Trophoblast cell (in vitro differentiated cells and primary cell): Measurements from ENCODE around the gene PNCK.

Experiments
- DNase-seq, 2 donors: peaks; one replicate each; pipeline ENCODE4 v3.0.0-alpha.2; 2016
- H2AFZ ChIP-seq: 2 replicates; pipeline ENCODE4 v1.6.1; 2013; ENCODE audit warnings: low read length, moderate library complexity, mild to moderate bottlenecking; ENCODE audit not compliant: insufficient read depth, poor library complexity
- H2AK5ac ChIP-seq: 2 replicates; pipeline ENCODE4 v1.6.1; 2013; ENCODE audit warnings: mild to moderate bottlenecking, low read length
- H2BK120ac ChIP-seq: 2 replicates; pipeline ENCODE4 v1.6.1; 2013; ENCODE audit warnings: low read length, mild to moderate bottlenecking, moderate library complexity; ENCODE audit not compliant: insufficient read depth, poor library complexity
- H2BK12ac ChIP-seq: 2 replicates; pipeline ENCODE4 v1.6.1; 2013; ENCODE audit warnings: mild to moderate bottlenecking, low read length, moderate library complexity
- H2BK5ac ChIP-seq: 2 replicates; pipeline ENCODE4 v1.6.1; 2013; ENCODE audit warnings: low read length, low read depth, moderate library complexity, mild to moderate bottlenecking; ENCODE audit not compliant: poor library complexity
- H3K14ac ChIP-seq: 2 replicates; pipeline ENCODE4 v1.6.1; 2013; ENCODE audit warnings: mild to moderate bottlenecking, low read length
- H3K18ac ChIP-seq: 2 replicates; pipeline ENCODE4 v1.6.1; 2013; ENCODE audit warnings: mild to moderate bottlenecking, low read length
- H3K23ac ChIP-seq: 2 replicates; pipeline ENCODE4 v1.6.1; 2013; ENCODE audit warnings: low read length
- H3K27ac ChIP-seq: 2 replicates; pipeline ENCODE4 v1.5.1; 2013; ENCODE audit warnings: low read depth, mild to moderate bottlenecking, inconsistent platforms, low read length, moderate library complexity
- H3K27me3 ChIP-seq: 2 replicates; pipeline ENCODE4 v1.6.1; 2013; ENCODE audit warnings: inconsistent platforms, mild to moderate bottlenecking, low read length, moderate library complexity; ENCODE audit not compliant: insufficient read depth
- H3K36me3 ChIP-seq, 2 experiments: 1 replicate in 1 of 2; 2 replicates in 1 of 2; pipeline ENCODE4 v1.6.1; 2013; ENCODE audit warnings: low read length in 2 of 2, mild to moderate bottlenecking in 2 of 2, moderate library complexity in 1 of 2; ENCODE audit not compliant: insufficient read depth in 2 of 2, control insufficient read depth in 1 of 2
- H3K4ac ChIP-seq: 2 replicates; pipeline ENCODE4 v1.6.1; 2013; ENCODE audit warnings: low read depth, mild to moderate bottlenecking, low read length, moderate library complexity
- H3K4me1 ChIP-seq, 2 experiments: 1 replicate in 1 of 2; 2 replicates in 1 of 2; pipeline ENCODE4 v1.6.1; 2013; ENCODE audit warnings: low read length in 2 of 2, mild to moderate bottlenecking in 2 of 2, moderate library complexity in 1 of 2; ENCODE audit not compliant: insufficient read depth in 2 of 2, control insufficient read depth in 1 of 2
- H3K4me2 ChIP-seq: 2 replicates; pipeline ENCODE4 v1.6.1; 2013; ENCODE audit warnings: inconsistent platforms, mild to moderate bottlenecking, low read length, moderate library complexity
- H3K4me3 ChIP-seq: 2 replicates; pipeline ENCODE4 v1.5.1; 2013; ENCODE audit warnings: mild to moderate bottlenecking, low read depth, low read length, inconsistent platforms
- H3K79me1 ChIP-seq: one replicate; pipeline ENCODE4 v1.6.1; 2013; ENCODE audit warnings: low read length
- H3K79me2 ChIP-seq: 2 replicates; pipeline ENCODE4 v1.6.1; 2013; ENCODE audit warnings: low read length, mild to moderate bottlenecking; ENCODE audit not compliant: control insufficient read depth, insufficient read depth, poor library complexity
- H3K9ac ChIP-seq: 2 replicates; pipeline ENCODE4 v1.6.1; 2013; ENCODE audit warnings: mild to moderate bottlenecking, low read length
- H3K9me3 ChIP-seq: 2 replicates; pipeline ENCODE4 v1.6.1; 2013; ENCODE audit warnings: low read depth, mild to moderate bottlenecking, control low read depth, inconsistent platforms, low read length; ENCODE audit not compliant: insufficient read depth
- H4K12ac ChIP-seq: 2 replicates; pipeline ENCODE4 v1.6.1; 2013; ENCODE audit warnings: low read depth, mild to moderate bottlenecking, low read length, moderate library complexity
- H4K8ac ChIP-seq: 2 replicates; pipeline ENCODE4 v1.6.1; 2013; ENCODE audit warnings: low read depth, mild to moderate bottlenecking, low read length, moderate library complexity
- H4K91ac ChIP-seq: one replicate; pipeline ENCODE4 v1.6.1; 2013; ENCODE audit warnings: low read depth, mild to moderate bottlenecking, low read length, moderate library complexity
- WGBS: extraction: QIAGEN DNeasy Blood & Tissue Kit; methylation state at CpG from one replicate; pipeline ENCODE4 v1.1.7; 2013; ENCODE audit warnings: missing lambda C conversion rate; ENCODE audit not compliant: insufficient read length, insufficient coverage; ENCODE audit errors: extremely low coverage; 5-methylcytosine and 5-hydroxymethylcytosine counted together

Gene PNCK

DNA sequence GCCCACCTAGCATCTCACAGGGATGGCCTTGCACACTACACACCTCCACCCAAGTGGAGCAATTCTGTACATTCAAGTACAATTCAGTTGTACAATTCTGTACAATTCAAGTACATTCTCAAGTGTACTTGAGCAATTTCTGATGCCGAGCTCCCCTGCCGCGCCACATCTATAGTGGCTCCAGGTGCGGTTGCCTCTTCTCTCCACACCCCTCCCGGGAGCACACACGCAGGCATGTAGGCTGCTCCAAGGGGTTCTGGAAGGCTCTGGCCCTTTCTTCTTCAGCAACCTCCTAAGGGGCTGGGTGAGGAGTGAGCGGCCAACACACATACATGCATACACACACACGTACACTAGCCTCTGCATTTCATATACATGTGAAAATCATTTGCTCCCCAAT is 45.5 kb downstream of the PNCK start:
- Histone ChIP-seq H3K4me2 (no peak overlapping the region), H2BK120ac (no peak overlapping the region), H2BK5ac (no peak overlapping the region)

DNA sequence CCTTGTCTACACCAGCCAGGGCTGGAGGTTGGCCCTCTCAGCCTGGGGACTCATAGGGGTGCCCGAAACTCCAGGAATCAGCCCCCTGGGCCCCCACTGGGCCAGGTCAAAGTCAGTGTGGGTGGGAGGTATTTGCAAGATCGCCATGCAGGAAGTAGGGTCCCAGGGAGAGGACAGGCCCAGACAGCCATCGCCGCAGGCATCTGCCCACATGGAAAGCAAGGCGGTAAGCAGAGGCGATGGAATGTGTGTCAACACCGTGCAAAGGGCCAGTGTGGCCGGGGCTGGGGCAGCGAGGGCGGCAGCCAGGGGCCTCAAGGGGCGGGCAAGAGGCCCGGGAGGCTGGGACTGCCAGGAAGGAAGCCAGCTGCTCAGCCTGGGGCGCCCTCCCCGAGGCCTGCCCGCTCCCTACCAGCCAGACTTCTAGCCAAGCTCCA is 45.9 kb downstream of the PNCK start:
- H3K14ac ChIP-seq, result no peak overlapping the region
- no peak overlapping the region for H2AK5ac ChIP-seq
- H3K18ac ChIP-seq, result no peak overlapping the region
- H3K36me3 ChIP-seq, result no peaks in the 10 kb centered on the region
- no peak overlapping the region for H3K4ac ChIP-seq
- no peak overlapping the region for H3K4me2 ChIP-seq
- H3K4me3 ChIP-seq, result no peak overlapping the region
- no peak overlapping the region for H2BK120ac ChIP-seq
- no peak overlapping the region for H4K91ac ChIP-seq
- no peak overlapping the region for H2BK5ac ChIP-seq
- H2BK12ac ChIP-seq, result no peak overlapping the region
- H3K9me3 ChIP-seq, result no peaks in the 10 kb centered on the region
- WGBS, result no CpG with 5 or more reads among the region's 15 CpGs
- no peak overlapping the region for H3K27ac ChIP-seq
- no peak overlapping the region for H3K23ac ChIP-seq
- DNase-seq, result peak; percentile 91 to 92
- H2AFZ ChIP-seq, result no peak overlapping the region
- H4K12ac ChIP-seq, result no peak overlapping the region
- no peaks in the 10 kb centered on the region for H3K4me1 ChIP-seq
- no peak overlapping the region for H4K8ac ChIP-seq
- H3K9ac ChIP-seq, result no peak overlapping the region
- H3K27me3 ChIP-seq, result no peaks in the 10 kb centered on the region
- no peaks in the 10 kb centered on the region for H3K79me1 ChIP-seq
- H3K79me2 ChIP-seq, result no peaks in the 10 kb centered on the region

More for the DNA sequence above, 45.5 kb downstream of the PNCK start:
- Histone ChIP-seq H3K18ac (no peak overlapping the region), H2AK5ac (no peak overlapping the region), H3K9ac (no peak overlapping the region), H3K23ac (no peak overlapping the region), H3K4me3 (no peak overlapping the region), H3K14ac (no peak overlapping the region), H4K91ac (no peak overlapping the region), H3K36me3 (no peaks in the 10 kb centered on the region), H2AFZ (no peak overlapping the region), H3K4me1 (no peaks in the 10 kb centered on the region), H4K8ac (no peak overlapping the region), H4K12ac (no peak overlapping the region), H3K27me3 (no peaks in the 10 kb centered on the region), H3K4ac (no peak overlapping the region), H3K79me1 (no peaks in the 10 kb centered on the region), H2BK12ac (no peak overlapping the region), H3K27ac (no peak overlapping the region), H3K79me2 (no peaks in the 10 kb centered on the region), H3K9me3 (no peaks in the 10 kb centered on the region)
- no peak for DNase-seq
- no CpG with 5 or more reads among the region's 8 CpGs for WGBS

DNA sequence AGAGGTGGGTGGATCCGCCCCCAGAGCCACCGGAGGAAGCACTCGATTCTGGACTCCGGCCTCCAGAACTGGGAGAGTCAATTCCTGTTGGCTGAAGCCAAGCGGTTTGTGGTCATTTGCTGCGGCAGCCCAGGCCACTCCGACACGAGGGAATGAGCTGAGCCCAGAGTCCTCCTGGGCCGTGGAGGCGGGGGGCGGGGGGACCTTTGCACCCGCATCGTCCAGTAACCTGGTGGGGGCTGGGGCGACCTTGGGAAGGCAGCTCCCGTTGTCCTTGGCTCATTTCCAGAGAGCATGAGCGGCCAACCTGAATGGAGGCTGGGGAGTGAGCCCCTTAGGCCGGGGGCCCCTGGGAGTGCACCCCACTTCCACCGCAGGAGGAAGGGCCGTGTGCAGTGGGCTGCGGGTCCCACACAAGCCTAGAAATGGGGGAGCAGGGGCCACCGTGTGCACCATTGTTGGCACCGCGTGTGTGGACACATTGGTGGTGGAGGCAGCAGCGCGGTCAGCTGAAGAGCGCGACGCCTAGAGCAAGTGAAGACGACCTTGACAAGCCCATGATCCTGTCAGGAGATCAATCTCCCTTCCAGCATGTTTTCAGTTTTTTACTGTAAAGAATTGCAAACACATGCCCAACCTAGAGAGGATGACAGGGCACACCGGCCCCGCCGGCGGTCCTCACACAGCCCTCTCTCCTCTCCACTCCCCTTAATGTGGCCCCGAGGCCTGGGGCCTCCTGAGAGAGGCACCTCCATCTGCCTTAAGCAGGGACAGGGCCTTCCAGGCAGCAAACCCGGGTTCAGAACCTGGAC is 46.5 kb downstream of the PNCK start:
- Histone ChIP-seq H3K27ac (no peak overlapping the region), H3K27me3 (no peaks in the 10 kb centered on the region), H2AFZ (no peak overlapping the region), H3K79me1 (no peaks in the 10 kb centered on the region), H2BK120ac (no peak overlapping the region), H2BK5ac (no peak overlapping the region), H2BK12ac (no peak overlapping the region), H3K36me3 (no peaks in the 10 kb centered on the region), H3K4me2 (no peak overlapping the region), H4K12ac (no peak overlapping the region), H4K8ac (no peak overlapping the region), H3K9me3 (no peaks in the 10 kb centered on the region), H3K14ac (no peak overlapping the region), H3K4me3 (no peak overlapping the region), H4K91ac (no peak overlapping the region), H3K9ac (no peak overlapping the region), H3K18ac (no peak overlapping the region), H3K4ac (no peak overlapping the region), H2AK5ac (no peak overlapping the region), H3K79me2 (no peaks in the 10 kb centered on the region), H3K4me1 (no peaks in the 10 kb centered on the region), H3K23ac (no peak overlapping the region)
- WGBS, result no CpG with 5 or more reads among the region's 35 CpGs
- DNase-seq, result peak; percentile 61 to 73

DNA sequence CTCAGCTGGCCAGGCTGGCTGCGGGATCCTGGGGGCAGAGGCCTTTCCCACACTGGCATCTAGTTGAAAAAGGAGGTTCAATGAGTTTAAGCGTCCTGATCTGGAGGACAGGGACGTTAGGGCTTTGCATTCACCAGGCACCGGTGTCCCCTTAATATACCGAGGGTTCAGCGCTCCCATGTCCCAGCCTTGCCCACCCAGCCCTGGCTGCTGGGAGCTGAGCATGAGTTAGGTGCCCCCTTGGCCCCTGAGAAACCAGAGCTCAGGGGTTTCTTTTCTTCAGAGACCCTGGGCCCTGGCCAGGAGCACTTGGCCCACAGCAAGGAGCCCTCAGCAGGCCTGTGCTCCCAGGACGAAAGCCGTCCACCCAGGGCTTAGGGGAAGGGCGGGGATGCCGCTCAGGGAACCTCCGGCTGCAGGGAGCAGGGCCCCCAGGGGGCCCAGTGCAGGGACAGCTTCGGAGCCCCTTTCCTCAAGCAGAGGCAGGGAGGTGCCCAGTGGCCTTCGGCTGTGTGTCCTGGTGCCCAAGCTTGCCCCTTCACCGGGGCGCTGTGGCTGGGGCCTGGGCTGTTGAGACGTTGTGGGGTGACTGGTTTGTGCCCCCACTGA is 47.5 kb downstream of the PNCK start:
- Histone ChIP-seq H4K8ac (no peak overlapping the region), H2AK5ac (no peak overlapping the region), H3K27me3 (no peaks in the 10 kb centered on the region), H3K4ac (no peak overlapping the region), H3K4me1 (no peaks in the 10 kb centered on the region), H3K14ac (no peak overlapping the region), H2AFZ (no peak overlapping the region), H3K9me3 (no peaks in the 10 kb centered on the region), H3K4me3 (no peak overlapping the region), H3K27ac (no peak overlapping the region), H3K36me3 (no peaks in the 10 kb centered on the region), H3K79me1 (no peaks in the 10 kb centered on the region), H3K18ac (no peak overlapping the region), H2BK120ac (no peak overlapping the region), H3K9ac (no peak overlapping the region), H3K23ac (no peak overlapping the region), H3K4me2 (no peak overlapping the region), H4K91ac (no peak overlapping the region), H2BK5ac (no peak overlapping the region), H4K12ac (no peak overlapping the region), H2BK12ac (no peak overlapping the region), H3K79me2 (no peaks in the 10 kb centered on the region)
- DNase-seq, result no peak
- WGBS, result no CpG with 5 or more reads among the region's 16 CpGs
